Parathyroid adenoma (tissue), 2 donors: ENCODE data around the gene PLA2G4A.

Experiments
- H2AFZ ChIP-seq: fragments of 300-600 bp; sonication (generic); one replicate; pipeline ENCODE4 v1.7.0; 2017; ENCODE audit warnings: antibody characterized with exemption, mild to moderate bottlenecking
- H3K27ac ChIP-seq: fragments of 300-600 bp; sonication (generic); one replicate; pipeline ENCODE4 v1.7.0; 2017
- H3K27me3 ChIP-seq: fragments of 300-600 bp; sonication (generic); one replicate; pipeline ENCODE4 v1.7.0; 2017; ENCODE audit warnings: low read length; ENCODE audit not compliant: control insufficient read depth, insufficient read depth
- H3K36me3 ChIP-seq: fragments of 300-600 bp; sonication (generic); one replicate; pipeline ENCODE4 v1.7.0; 2017; ENCODE audit warnings: low read length; ENCODE audit not compliant: control insufficient read depth, insufficient read depth
- H3K4me1 ChIP-seq: fragments of 300-600 bp; sonication (generic); one replicate; pipeline ENCODE4 v1.7.0; 2017; ENCODE audit warnings: control low read depth
- H3K4me2 ChIP-seq: fragments of 300-600 bp; sonication (generic); one replicate; pipeline ENCODE4 v1.7.0; 2017; ENCODE audit warnings: low read length
- H3K4me3 ChIP-seq: fragments of 300-600 bp; sonication (generic); one replicate; pipeline ENCODE4 v1.7.0; 2017; ENCODE audit warnings: low read depth, low read length
- H3K79me2 ChIP-seq: fragments of 300-600 bp; sonication (generic); one replicate; pipeline ENCODE4 v1.7.0; 2017; ENCODE audit warnings: control low read depth
- H3K9ac ChIP-seq: fragments of 300-600 bp; sonication (generic); one replicate; pipeline ENCODE4 v1.7.0; 2017; ENCODE audit warnings: mild to moderate bottlenecking
- H3K9me3 ChIP-seq: fragments of 300-600 bp; sonication (generic); one replicate; pipeline ENCODE4 v1.7.0; 2017; ENCODE audit warnings: low read length; ENCODE audit not compliant: control insufficient read depth
- CTCF ChIP-seq: fragments of 300-600 bp; sonication (generic); IDR thresholded peaks from one replicate; pipeline ENCODE4 v1.7.0; 2017; ENCODE audit warnings: antibody characterized with exemption, mild to moderate bottlenecking
- donor health status: primary hyperparathyroidism.

The PLA2G4A gene

GRCh38 chr1:186807163-186807562 lies 21.6 kb upstream of the PLA2G4A start:
- no peak for TF ChIP-seq CTCF
- no peak overlapping the region for H3K4me2 ChIP-seq

GRCh38 chr1:186811892-186812291 lies 16.9 kb upstream of the PLA2G4A start:
- H3K27ac ChIP-seq: no peak overlapping the region
- no peak overlapping the region for H2AFZ ChIP-seq
- H3K4me1 ChIP-seq: peaks cover 4% of the 10 kb centered on the region
- H3K4me2 ChIP-seq: no peak overlapping the region
- no peaks in the 10 kb centered on the region for H3K36me3 ChIP-seq
- H3K4me3 ChIP-seq: no peak overlapping the region
- no peaks in the 10 kb centered on the region for H3K27me3 ChIP-seq
- TF ChIP-seq CTCF: no peak
- peaks cover 7% of the 10 kb centered on the region for H3K79me2 ChIP-seq
- H3K9ac ChIP-seq: no peak overlapping the region
- H3K9me3 ChIP-seq: no peaks in the 10 kb centered on the region

More at GRCh38 chr1:186807163-186807562, 21.6 kb upstream of the PLA2G4A start:
- Histone ChIP-seq H3K9ac (no peak overlapping the region), H3K9me3 (no peaks in the 10 kb centered on the region), H3K4me1 (peaks cover 18% of the 10 kb centered on the region), H3K79me2 (peaks cover 7% of the 10 kb centered on the region), H3K36me3 (no peaks in the 10 kb centered on the region), H2AFZ (no peak overlapping the region), H3K27me3 (no peaks in the 10 kb centered on the region), H3K4me3 (no peak overlapping the region), H3K27ac (no peak overlapping the region)

- Histone ChIP-seq H3K27ac (no peak overlapping the region), H3K9me3 (no peaks in the 10 kb centered on the region), H3K4me1 (peaks cover 4% of the 10 kb centered on the region), H2AFZ (no peak overlapping the region), H3K4me2 (no peak overlapping the region), H3K27me3 (no peaks in the 10 kb centered on the region), H3K4me3 (no peak overlapping the region), H3K79me2 (peaks cover 7% of the 10 kb centered on the region), H3K9ac (no peak overlapping the region), H3K36me3 (no peaks in the 10 kb centered on the region)
- no peak for TF ChIP-seq CTCF
Measured at GRCh38 chr1:186812570-186812969, 16.2 kb upstream of the PLA2G4A start.

GRCh38 chr1:186813420-186813819 lies 15.3 kb upstream of the PLA2G4A start:
- Histone ChIP-seq H3K36me3 (no peaks in the 10 kb centered on the region), H2AFZ (no peak overlapping the region), H3K27me3 (no peaks in the 10 kb centered on the region), H3K4me3 (no peak overlapping the region), H3K4me1 (peaks cover 4% of the 10 kb centered on the region), H3K9me3 (no peaks in the 10 kb centered on the region), H3K9ac (no peak overlapping the region), H3K79me2 (peaks cover 7% of the 10 kb centered on the region), H3K27ac (no peak overlapping the region), H3K4me2 (no peak overlapping the region)
- no peak for TF ChIP-seq CTCF

- no peaks in the 10 kb centered on the region for H3K9me3 ChIP-seq
- no peak overlapping the region for H3K27ac ChIP-seq
- H3K27me3 ChIP-seq: no peaks in the 10 kb centered on the region
- H2AFZ ChIP-seq: no peak overlapping the region
- H3K79me2 ChIP-seq: peaks cover 2% of the 10 kb centered on the region
- TF ChIP-seq CTCF: no peak
- H3K4me2 ChIP-seq: no peak overlapping the region
- H3K4me3 ChIP-seq: no peak overlapping the region
- no peaks in the 10 kb centered on the region for H3K4me1 ChIP-seq
- H3K36me3 ChIP-seq: no peaks in the 10 kb centered on the region
- H3K9ac ChIP-seq: no peak overlapping the region
Measured at GRCh38 chr1:186819126-186819525, 9.6 kb upstream of the PLA2G4A start.
